Adrenal gland (tissue), 5 donors: ENCODE measurements around the gene CDK10.

Source experiments
- CTCF ChIP-seq, 6 experiments: fragments of 450-650 bp in 4 of 6; fragments of 200-600 bp in 2 of 6; sonication (generic) in 1 of 6; IDR thresholded peaks; 1 replicate in 5 of 6; 2 replicates in 1 of 6; pipeline versions ENCODE4 v1.5.1 to v1.8.0; 2016 to 2021; ENCODE audit warnings: antibody characterized with exemption in 6 of 6, mild to moderate bottlenecking in 2 of 6, moderate library complexity in 1 of 6
- POLR2A ChIP-seq, 2 donors: fragments of 450-650 bp; IDR thresholded peaks; one replicate each; pipeline ENCODE4 v1.6.1; 2017; ENCODE audit warnings: antibody characterized with exemption in 2 of 2, mild to moderate bottlenecking in 2 of 2, moderate library complexity in 1 of 2
- donor health status: DM: no; HTN: no; CAD: no.

GRCh38 chr16:89704281-89704680, 17.8 kb downstream of the CDK10 start:
- no peak for TF ChIP-seq CTCF (IDR thresholded peaks at IDR 0.05)
- no peak for TF ChIP-seq POLR2A (IDR thresholded peaks at IDR 0.05)
